Vagina (tissue), 2 donors: ENCODE measurements around the gene TMEM131L.

Source experiments
- POLR2A ChIP-seq, 2 donors: fragments of 450-650 bp; IDR thresholded peaks; one replicate each; pipeline ENCODE4 v1.6.1; 2017; ENCODE audit warnings: antibody characterized with exemption in 2 of 2, mild to moderate bottlenecking in 2 of 2, moderate library complexity in 2 of 2
- POLR2AphosphoS5 ChIP-seq, 2 donors: sonication (generic); formaldehyde crosslinking; IDR thresholded peaks; one replicate each; pipeline ENCODE4 v1.9.0; 2017; ENCODE audit warnings: antibody characterized with exemption in 2 of 2, mild to moderate bottlenecking in 2 of 2, low read depth in 1 of 2; ENCODE audit not compliant: insufficient read depth in 1 of 2
- TF ChIP-seq, protein P1 (sequence below), 3 experiments: fragments of 450-650 bp in 2 of 3; fragments of 200-600 bp in 1 of 3; sonication (generic) in 1 of 3; IDR thresholded peaks; one replicate each; pipeline ENCODE4 v1.5.1; 2017 to 2019; ENCODE audit warnings: antibody characterized with exemption in 3 of 3, mild to moderate bottlenecking in 2 of 3, moderate library complexity in 2 of 3

DNA sequence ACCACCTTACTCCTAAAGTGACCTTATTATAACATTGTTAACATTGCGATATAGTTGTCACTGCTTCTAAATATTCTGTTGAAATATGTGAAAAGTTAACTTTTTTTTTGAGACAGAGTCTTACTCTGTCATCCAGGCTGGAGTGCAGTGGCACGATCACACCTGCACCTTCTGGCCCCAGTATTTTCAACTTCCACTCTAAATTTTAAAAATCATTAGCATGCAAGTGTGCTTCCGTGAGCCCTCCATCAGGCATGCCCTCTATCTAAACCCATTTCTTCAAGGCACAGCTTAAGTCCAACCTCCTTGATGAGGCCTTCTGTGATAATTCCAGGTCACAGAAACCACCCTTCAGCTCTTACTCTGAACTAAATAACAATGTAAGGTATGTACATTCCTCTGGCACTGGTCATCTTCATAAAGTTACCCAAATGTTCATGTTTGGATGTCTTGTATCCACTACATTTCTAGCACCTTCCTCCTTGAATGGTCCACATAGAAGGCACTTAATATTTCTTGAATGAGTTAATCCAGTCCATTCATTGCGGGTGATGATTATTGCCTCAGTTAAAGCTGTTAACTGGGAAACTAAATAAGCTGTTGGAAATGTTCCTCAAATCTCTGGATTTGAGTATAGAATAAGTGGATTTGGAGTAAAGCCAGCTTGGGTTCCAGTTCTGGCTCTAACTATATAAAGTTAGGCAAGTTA, 38.6 kb upstream of the TMEM131L start:
- TF ChIP-seq, protein P1, sequence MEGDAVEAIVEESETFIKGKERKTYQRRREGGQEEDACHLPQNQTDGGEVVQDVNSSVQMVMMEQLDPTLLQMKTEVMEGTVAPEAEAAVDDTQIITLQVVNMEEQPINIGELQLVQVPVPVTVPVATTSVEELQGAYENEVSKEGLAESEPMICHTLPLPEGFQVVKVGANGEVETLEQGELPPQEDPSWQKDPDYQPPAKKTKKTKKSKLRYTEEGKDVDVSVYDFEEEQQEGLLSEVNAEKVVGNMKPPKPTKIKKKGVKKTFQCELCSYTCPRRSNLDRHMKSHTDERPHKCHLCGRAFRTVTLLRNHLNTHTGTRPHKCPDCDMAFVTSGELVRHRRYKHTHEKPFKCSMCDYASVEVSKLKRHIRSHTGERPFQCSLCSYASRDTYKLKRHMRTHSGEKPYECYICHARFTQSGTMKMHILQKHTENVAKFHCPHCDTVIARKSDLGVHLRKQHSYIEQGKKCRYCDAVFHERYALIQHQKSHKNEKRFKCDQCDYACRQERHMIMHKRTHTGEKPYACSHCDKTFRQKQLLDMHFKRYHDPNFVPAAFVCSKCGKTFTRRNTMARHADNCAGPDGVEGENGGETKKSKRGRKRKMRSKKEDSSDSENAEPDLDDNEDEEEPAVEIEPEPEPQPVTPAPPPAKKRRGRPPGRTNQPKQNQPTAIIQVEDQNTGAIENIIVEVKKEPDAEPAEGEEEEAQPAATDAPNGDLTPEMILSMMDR (IDR thresholded peaks at IDR 0.05), result no peak
- no peak for TF ChIP-seq POLR2AphosphoS5 (IDR thresholded peaks at IDR 0.05; ENCODE audit: insufficient read depth in 1 of 2, low read depth in 1 of 2)
- no peak for TF ChIP-seq POLR2A (IDR thresholded peaks at IDR 0.05)
